Mesenchymal stem cell (in vitro differentiated cells and primary cell): ENCODE results near the gene FBXO42.
A peak's percentile ranks its signal among the peaks of the same experiment; 100 is the strongest.

Experiments
- DNase-seq: peaks from one replicate; pipeline ENCODE4 v3.0.0-alpha.2; 2013
- H2AFZ ChIP-seq: one replicate; pipeline ENCODE4 v1.6.1; 2013; ENCODE audit warnings: low read depth, mild to moderate bottlenecking, control low read depth, inconsistent platforms, low read length, moderate library complexity
- H2AK5ac ChIP-seq: 2 replicates; pipeline ENCODE4 v1.6.1; 2013; ENCODE audit warnings: low read length, moderate library complexity, mild to moderate bottlenecking, inconsistent platforms; ENCODE audit not compliant: severe bottlenecking
- H2BK120ac ChIP-seq: one replicate; pipeline ENCODE4 v1.6.1; 2013; ENCODE audit warnings: low read depth, mild to moderate bottlenecking, inconsistent platforms, low read length, moderate library complexity
- H2BK12ac ChIP-seq, 2 experiments: one replicate each; pipeline ENCODE4 v1.6.1; 2013; ENCODE audit warnings: inconsistent platforms in 2 of 2, low read length in 2 of 2, mild to moderate bottlenecking in 2 of 2, moderate library complexity in 2 of 2, control low read depth in 1 of 2
- H2BK15ac ChIP-seq: one replicate; pipeline ENCODE4 v1.6.1; 2013; ENCODE audit warnings: mild to moderate bottlenecking, low read depth, inconsistent platforms; ENCODE audit not compliant: poor library complexity, severe bottlenecking
- H2BK5ac ChIP-seq: 2 replicates; pipeline ENCODE4 v1.6.1; 2013; ENCODE audit warnings: low read depth, mild to moderate bottlenecking, low read length, control low read depth, inconsistent platforms; ENCODE audit not compliant: poor library complexity, severe bottlenecking
- H3K14ac ChIP-seq, 2 experiments: one replicate each; pipeline ENCODE4 v1.6.1; 2013; ENCODE audit warnings: inconsistent platforms in 2 of 2, low read length in 2 of 2, control low read depth in 1 of 2, mild to moderate bottlenecking in 1 of 2, moderate library complexity in 1 of 2
- H3K18ac ChIP-seq, 2 experiments: one replicate each; pipeline ENCODE4 v1.6.1; 2013; ENCODE audit warnings: inconsistent platforms in 2 of 2, low read length in 2 of 2, control low read depth in 1 of 2, low read depth in 1 of 2, mild to moderate bottlenecking in 1 of 2
- H3K23ac ChIP-seq, 2 experiments: one replicate each; pipeline ENCODE4 v1.6.1; 2013; ENCODE audit warnings: inconsistent platforms in 2 of 2, low read length in 2 of 2, mild to moderate bottlenecking in 2 of 2, moderate library complexity in 2 of 2, control low read depth in 1 of 2
- H3K27ac ChIP-seq: 2 replicates; pipeline ENCODE4 v1.5.1; 2013; ENCODE audit warnings: mild to moderate bottlenecking, moderate library complexity, low read length, control low read depth, inconsistent platforms; ENCODE audit not compliant: poor library complexity, severe bottlenecking
- H3K27me3 ChIP-seq, 2 experiments: 2 replicates each; pipeline versions ENCODE4 v1.6.1 to v1.7.0; 2013; ENCODE audit warnings: low read length in 2 of 2, mild to moderate bottlenecking in 2 of 2, moderate library complexity in 2 of 2, control low read depth in 1 of 2, inconsistent platforms in 1 of 2; ENCODE audit not compliant: control insufficient read depth in 1 of 2, insufficient read depth in 1 of 2
- H3K36me3 ChIP-seq, 2 experiments: 2 replicates each; pipeline versions ENCODE4 v1.6.1 to v1.7.0; 2013; ENCODE audit warnings: low read length in 2 of 2, control low read depth in 1 of 2, inconsistent platforms in 1 of 2, low read depth in 1 of 2, mild to moderate bottlenecking in 1 of 2; ENCODE audit not compliant: insufficient read depth in 2 of 2, control insufficient read depth in 1 of 2
- H3K4ac ChIP-seq, 2 experiments: one replicate each; pipeline ENCODE4 v1.6.1; 2013; ENCODE audit warnings: inconsistent platforms in 2 of 2, low read length in 2 of 2, mild to moderate bottlenecking in 2 of 2, moderate library complexity in 2 of 2, control low read depth in 1 of 2, low read depth in 1 of 2
- H3K4me1 ChIP-seq: 2 replicates; pipeline ENCODE4 v1.6.1; 2013; ENCODE audit warnings: low read depth, low read length, control low read depth; ENCODE audit not compliant: control insufficient read depth, insufficient read depth
- H3K4me2 ChIP-seq: 2 replicates; pipeline ENCODE4 v1.6.1; 2013; ENCODE audit warnings: low read length, mild to moderate bottlenecking, inconsistent platforms; ENCODE audit not compliant: poor library complexity, severe bottlenecking
- H3K4me3 ChIP-seq, 2 experiments: 2 replicates each; pipeline versions ENCODE4 v1.5.1 to v1.7.0; 2013; ENCODE audit warnings: low read length in 2 of 2, mild to moderate bottlenecking in 2 of 2, control low read depth in 1 of 2, low read depth in 1 of 2; ENCODE audit not compliant: insufficient read depth in 1 of 2
- H3K79me1 ChIP-seq: replicated peaks from 2 replicates; pipeline ENCODE4 v1.6.1; 2013; ENCODE audit warnings: mild to moderate bottlenecking, control low read depth, low read length, inconsistent platforms; ENCODE audit not compliant: poor library complexity, severe bottlenecking
- H3K9ac ChIP-seq: 2 replicates; pipeline ENCODE4 v1.7.0; 2013; ENCODE audit warnings: mild to moderate bottlenecking, low read length, moderate library complexity
- H3K9me3 ChIP-seq: 2 replicates; pipeline ENCODE4 v1.7.0; 2013; ENCODE audit warnings: mild to moderate bottlenecking, low read length; ENCODE audit not compliant: control insufficient read depth
- H4K8ac ChIP-seq: one replicate; pipeline ENCODE4 v1.6.1; 2013; ENCODE audit warnings: inconsistent platforms, mild to moderate bottlenecking, low read length, moderate library complexity
- H4K91ac ChIP-seq: one replicate; pipeline ENCODE4 v1.6.1; 2013; ENCODE audit warnings: mild to moderate bottlenecking, low read length, inconsistent platforms
- WGBS: methylation state at CpG from one replicate; pipeline ENCODE4 v1.1.7; 2013; ENCODE audit warnings: mixed read lengths; 5-methylcytosine and 5-hydroxymethylcytosine counted together

Gene FBXO42

GRCh38 chr1:16202281-16203210 lies 149.7 kb downstream of the FBXO42 start:
- Histone ChIP-seq H2BK120ac (no peak overlapping the region), H3K4me2 (no peak overlapping the region), H2AK5ac (no peak overlapping the region), H2BK12ac (no peak overlapping the region), H3K4ac (no peak overlapping the region), H3K14ac (no peak overlapping the region), H3K4me3 (no peak overlapping the region), H2BK5ac (no peak overlapping the region), H3K9ac (no peak overlapping the region), H3K4me1 (peaks cover 11% of the 10 kb centered on the region), H3K9me3 (no peaks in the 10 kb centered on the region), H3K27me3 (no peaks in the 10 kb centered on the region), H3K27ac (no peak overlapping the region), H4K91ac (no peak overlapping the region), H2BK15ac (no peak overlapping the region), H2AFZ (no peak overlapping the region), H3K23ac (no peak overlapping the region), H3K36me3 (peaks cover 0 to 36% of the 10 kb centered on the region in 2 experiments), H4K8ac (no peak overlapping the region), H3K79me1 (peaks cover 5% of the 10 kb centered on the region), H3K18ac (no peak overlapping the region)
- 93% methylated on average over 24 of the region's 24 CpGs for WGBS
- no peak for DNase-seq

- H2BK12ac ChIP-seq = no peak overlapping the region
- peaks cover under 1% of the 10 kb centered on the region for H3K79me1 ChIP-seq
- no peak for DNase-seq
- no peak overlapping the region for H3K14ac ChIP-seq
- no peak overlapping the region for H3K4me2 ChIP-seq
- H2AFZ ChIP-seq = no peak overlapping the region
- no peak overlapping the region for H2BK120ac ChIP-seq
- H2BK5ac ChIP-seq = no peak overlapping the region
- no peak overlapping the region for H3K4ac ChIP-seq
- peaks cover 0 to 2% of the 10 kb centered on the region in 2 experiments for H3K27me3 ChIP-seq
- no peak overlapping the region for H3K4me3 ChIP-seq
- H2BK15ac ChIP-seq = no peak overlapping the region
- H4K91ac ChIP-seq = no peak overlapping the region
- peaks cover 0 to 33% of the 10 kb centered on the region in 2 experiments for H3K36me3 ChIP-seq
- H3K18ac ChIP-seq = no peak overlapping the region
- no peak overlapping the region for H2AK5ac ChIP-seq
- 92% methylated on average over 4 of the region's 4 CpGs for WGBS
- H3K4me1 ChIP-seq = no peaks in the 10 kb centered on the region
- no peak overlapping the region for H4K8ac ChIP-seq
- no peak overlapping the region for H3K23ac ChIP-seq
- no peak overlapping the region for H3K9ac ChIP-seq
- H3K27ac ChIP-seq = no peak overlapping the region
- H3K9me3 ChIP-seq = no peaks in the 10 kb centered on the region
Measured at GRCh38 chr1:16199700-16200099, 152.6 kb downstream of the FBXO42 start.

- Histone ChIP-seq H3K36me3 (peaks cover 0 to 28% of the 10 kb centered on the region in 2 experiments), H4K8ac (peak overlapping the region; percentile 7), H3K4me1 (no peaks in the 10 kb centered on the region), H2BK5ac (no peak overlapping the region), H3K79me1 (no peaks in the 10 kb centered on the region), H3K4ac (no peak overlapping the region), H3K27me3 (peaks cover 0 to 2% of the 10 kb centered on the region in 2 experiments), H2BK120ac (no peak overlapping the region), H3K4me3 (no peak overlapping the region), H2BK15ac (no peak overlapping the region), H2AFZ (no peak overlapping the region), H2AK5ac (no peak overlapping the region), H3K9ac (no peak overlapping the region), H2BK12ac (no peak overlapping the region), H3K4me2 (no peak overlapping the region), H4K91ac (no peak overlapping the region), H3K23ac (no peak overlapping the region), H3K9me3 (no peaks in the 10 kb centered on the region), H3K18ac (no peak overlapping the region), H3K14ac (no peak overlapping the region), H3K27ac (no peak overlapping the region)
- no peak for DNase-seq
- WGBS = 75% methylated on average over 1 of the region's 1 CpG
Measured at GRCh38 chr1:16199157-16199501, 153.2 kb downstream of the FBXO42 start.

GRCh38 chr1:16198444-16199156 lies 153.7 kb downstream of the FBXO42 start:
- DNase-seq = no peak
- H3K9me3 ChIP-seq = no peaks in the 10 kb centered on the region
- no peak overlapping the region for H3K4me3 ChIP-seq
- no peak overlapping the region for H3K23ac ChIP-seq
- no peak overlapping the region for H2BK12ac ChIP-seq
- H3K14ac ChIP-seq = no peak overlapping the region
- H3K4me1 ChIP-seq = no peaks in the 10 kb centered on the region
- no peak overlapping the region for H3K18ac ChIP-seq
- H2BK5ac ChIP-seq = no peak overlapping the region
- no peak overlapping the region for H2AFZ ChIP-seq
- no peak overlapping the region for H3K4me2 ChIP-seq
- no peak overlapping the region for H3K27ac ChIP-seq
- no peak overlapping the region for H4K8ac ChIP-seq
- H3K36me3 ChIP-seq = peaks cover 0 to 28% of the 10 kb centered on the region in 2 experiments
- H3K27me3 ChIP-seq = peaks cover 0 to 2% of the 10 kb centered on the region in 2 experiments
- no peak overlapping the region for H2BK120ac ChIP-seq
- no peak overlapping the region for H2AK5ac ChIP-seq
- 93% methylated on average over 8 of the region's 8 CpGs for WGBS
- H4K91ac ChIP-seq = no peak overlapping the region
- H2BK15ac ChIP-seq = no peak overlapping the region
- no peak overlapping the region for H3K4ac ChIP-seq
- no peaks in the 10 kb centered on the region for H3K79me1 ChIP-seq
- H3K9ac ChIP-seq = no peak overlapping the region
